Peyer's patch (tissue), 4 donors: ENCODE results near the gene ZNF24.

Source experiments
- POLR2A ChIP-seq, 2 donors: fragments of 450-650 bp; IDR thresholded peaks; one replicate each; pipeline ENCODE4 v1.5.1; 2017; ENCODE audit warnings: antibody characterized with exemption in 2 of 2, mild to moderate bottlenecking in 2 of 2, moderate library complexity in 2 of 2
- TF ChIP-seq, protein P1 (sequence below), 6 experiments: fragments of 450-650 bp in 4 of 6; fragments of 200-600 bp in 2 of 6; sonication (generic) in 1 of 6; IDR thresholded peaks; one replicate each; pipeline ENCODE4 v1.5.1; 2017 to 2019; ENCODE audit warnings: antibody characterized with exemption in 6 of 6, mild to moderate bottlenecking in 3 of 6, moderate library complexity in 1 of 6

DNA sequence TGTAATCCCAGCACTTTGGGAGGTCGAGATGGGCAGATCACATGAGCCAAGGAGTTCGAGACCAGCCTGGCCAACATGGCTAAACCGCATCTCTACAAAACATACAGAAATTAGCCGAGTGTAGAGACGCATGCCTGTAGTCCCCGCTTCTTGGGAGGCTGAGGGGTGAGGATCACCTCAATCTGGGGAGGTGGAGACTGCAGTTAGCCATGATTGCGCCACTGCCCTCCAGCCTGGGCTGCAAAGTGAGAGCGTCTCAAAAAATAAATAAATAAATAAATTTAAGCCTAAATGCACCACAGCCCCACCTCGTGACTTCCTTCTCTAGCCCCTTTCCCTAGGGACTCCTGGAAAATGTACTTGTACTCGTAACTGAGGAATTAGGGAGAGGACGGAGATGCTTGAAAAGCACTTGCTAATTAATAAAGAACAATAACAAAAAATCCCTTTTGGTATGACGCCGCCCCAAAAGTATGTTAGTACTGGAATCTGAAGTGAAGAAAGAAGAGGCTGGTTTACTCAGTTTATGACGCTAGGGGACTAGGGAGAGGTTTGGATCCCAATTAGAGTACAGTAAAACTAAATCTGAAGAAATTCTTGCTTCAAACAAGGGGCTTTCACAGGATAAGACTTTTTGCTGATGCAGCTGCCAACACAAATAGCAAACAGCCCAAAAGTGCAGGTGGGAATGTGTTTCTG, 33.8 kb upstream of the ZNF24 start:
- TF ChIP-seq, protein P1, sequence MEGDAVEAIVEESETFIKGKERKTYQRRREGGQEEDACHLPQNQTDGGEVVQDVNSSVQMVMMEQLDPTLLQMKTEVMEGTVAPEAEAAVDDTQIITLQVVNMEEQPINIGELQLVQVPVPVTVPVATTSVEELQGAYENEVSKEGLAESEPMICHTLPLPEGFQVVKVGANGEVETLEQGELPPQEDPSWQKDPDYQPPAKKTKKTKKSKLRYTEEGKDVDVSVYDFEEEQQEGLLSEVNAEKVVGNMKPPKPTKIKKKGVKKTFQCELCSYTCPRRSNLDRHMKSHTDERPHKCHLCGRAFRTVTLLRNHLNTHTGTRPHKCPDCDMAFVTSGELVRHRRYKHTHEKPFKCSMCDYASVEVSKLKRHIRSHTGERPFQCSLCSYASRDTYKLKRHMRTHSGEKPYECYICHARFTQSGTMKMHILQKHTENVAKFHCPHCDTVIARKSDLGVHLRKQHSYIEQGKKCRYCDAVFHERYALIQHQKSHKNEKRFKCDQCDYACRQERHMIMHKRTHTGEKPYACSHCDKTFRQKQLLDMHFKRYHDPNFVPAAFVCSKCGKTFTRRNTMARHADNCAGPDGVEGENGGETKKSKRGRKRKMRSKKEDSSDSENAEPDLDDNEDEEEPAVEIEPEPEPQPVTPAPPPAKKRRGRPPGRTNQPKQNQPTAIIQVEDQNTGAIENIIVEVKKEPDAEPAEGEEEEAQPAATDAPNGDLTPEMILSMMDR (IDR thresholded peaks at IDR 0.05), result no peak
- TF ChIP-seq POLR2A (IDR thresholded peaks at IDR 0.05), result no peak
